Activated T-cell treated with anti-CD3 and anti-CD28 coated beads, Interleukin-2, amount 50 U/mL, for 72 hours (primary cell): ENCODE measurements around the gene SERPINE2. TPM values are rescaled to one million over a fixed set of nuclear protein-coding genes. Genes with fewer than 3 reads are reported as not detected.

Experiments used
- ATAC-seq, 2 donors: fragments of 150-1000 bp; cut with Tn5 transposase; replicated peaks in 1 of 2; 2 replicates each; pipeline ENCODE4 v1.10.0; 2021; ENCODE audit warnings: moderate library complexity in 2 of 2, mild to moderate bottlenecking in 1 of 2
- DNase-seq, 2 donors: peaks; one replicate each; pipeline ENCODE4 v3.0.0; 2021 to 2022; ENCODE audit warnings: mixed read lengths in 1 of 2
- H3K27ac Mint-ChIP-seq: one replicate; pipeline ENCODE4 v1.8.0; 2022; ENCODE audit warnings: mild to moderate bottlenecking, moderate library complexity, mixed read lengths
- H3K27me3 Mint-ChIP-seq: one replicate; pipeline ENCODE4 v1.8.0; 2022; ENCODE audit warnings: low read depth, mixed read lengths
- H3K36me3 Mint-ChIP-seq, 2 donors: one replicate each; pipeline ENCODE4 v1.8.0; 2022; ENCODE audit warnings: mixed read lengths in 2 of 2, mild to moderate bottlenecking in 1 of 2; ENCODE audit not compliant: insufficient read depth in 2 of 2
- H3K4me1 Mint-ChIP-seq: one replicate; pipeline ENCODE4 v1.8.0; 2022; ENCODE audit warnings: low read depth, mixed read lengths
- H3K4me3 Mint-ChIP-seq, 2 donors: one replicate each; pipeline ENCODE4 v1.8.0; 2022; ENCODE audit warnings: mild to moderate bottlenecking in 2 of 2, mixed read lengths in 2 of 2, moderate library complexity in 2 of 2
- H3K9me3 Mint-ChIP-seq, 2 donors: one replicate each; pipeline ENCODE4 v1.8.0; 2022; ENCODE audit warnings: mixed read lengths in 2 of 2
- total RNA-seq, 2 donors: library from RNA; stranded (reverse); gene quantifications; one replicate each; pipeline ENCODE4 v1.2.3, GENCODE V29; 2022

The SERPINE2 gene
- total RNA-seq, 2 donors from 2014 or later: 62.9 to 81.6 TPM

GRCh38 chr2:224063298-224063648 lies 24.2 kb upstream of the SERPINE2 start:
- ATAC-seq (no peak), DNase-seq (no peak)
- H3K27ac Mint-ChIP-seq: no peak overlapping the region
- peaks cover 11% of the 10 kb centered on the region for H3K27me3 Mint-ChIP-seq
- no peak overlapping the region for H3K4me3 Mint-ChIP-seq
- H3K9me3 Mint-ChIP-seq: no peaks in the 10 kb centered on the region
- H3K36me3 Mint-ChIP-seq: no peaks in the 10 kb centered on the region
- no peaks in the 10 kb centered on the region for H3K4me1 Mint-ChIP-seq

DNA sequence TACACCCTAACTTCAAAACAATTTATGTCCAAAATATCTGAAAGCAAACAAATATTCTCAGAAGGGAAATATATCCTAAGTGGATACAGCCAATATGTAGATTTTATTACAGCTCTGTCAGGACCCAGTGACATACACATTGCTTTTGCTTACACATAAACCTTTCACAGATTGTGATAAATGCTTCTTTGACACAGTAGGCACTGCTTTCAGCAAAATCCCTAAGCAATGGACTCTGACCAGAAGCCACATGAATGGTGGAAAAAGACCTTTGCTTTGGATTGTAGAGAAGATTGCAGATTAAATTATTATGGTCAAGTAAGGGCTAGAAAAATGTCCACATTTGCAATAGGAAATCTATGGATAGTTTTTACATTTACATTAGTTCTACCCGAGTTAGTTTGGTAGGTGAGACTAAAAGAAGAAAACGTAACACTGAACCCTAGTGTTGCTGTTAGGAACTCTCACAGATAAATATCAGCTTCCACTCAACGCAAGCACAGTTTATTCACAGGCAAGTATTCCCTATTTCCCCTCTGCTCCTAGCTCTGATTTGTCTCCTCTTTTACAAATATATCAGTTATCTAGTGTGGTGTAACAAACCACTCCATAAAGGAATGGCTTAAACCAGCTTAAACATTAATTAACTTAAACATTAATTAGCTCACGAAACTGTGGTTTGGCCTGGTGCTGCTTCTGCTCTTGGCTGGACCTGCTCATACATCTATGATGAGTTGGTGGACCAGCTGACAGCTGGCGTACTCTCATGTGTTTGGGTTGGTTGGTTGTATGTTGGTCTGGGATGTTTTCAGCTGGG lies 23.6 kb upstream of the SERPINE2 start:
- Mint-ChIP-seq H3K4me3 (no peak overlapping the region), H3K36me3 (no peaks in the 10 kb centered on the region)
- ATAC-seq: no peak

GRCh38 chr2:224060783-224061482 lies 21.8 kb upstream of the SERPINE2 start:
- Mint-ChIP-seq H3K4me1 (no peaks in the 10 kb centered on the region), H3K27ac (no peak overlapping the region), H3K9me3 (peaks cover 0 to 2% of the 10 kb centered on the region in 2 donors), H3K4me3 (no peak overlapping the region), H3K27me3 (no peaks in the 10 kb centered on the region), H3K36me3 (no peaks in the 10 kb centered on the region)
- ATAC-seq (no peak), DNase-seq (no peak)

More for the DNA sequence above, 23.6 kb upstream of the SERPINE2 start:
- Mint-ChIP-seq H3K27me3 (peaks cover 5% of the 10 kb centered on the region), H3K4me1 (no peaks in the 10 kb centered on the region), H3K27ac (no peak overlapping the region), H3K9me3 (no peaks in the 10 kb centered on the region)
- no peak for DNase-seq

DNA sequence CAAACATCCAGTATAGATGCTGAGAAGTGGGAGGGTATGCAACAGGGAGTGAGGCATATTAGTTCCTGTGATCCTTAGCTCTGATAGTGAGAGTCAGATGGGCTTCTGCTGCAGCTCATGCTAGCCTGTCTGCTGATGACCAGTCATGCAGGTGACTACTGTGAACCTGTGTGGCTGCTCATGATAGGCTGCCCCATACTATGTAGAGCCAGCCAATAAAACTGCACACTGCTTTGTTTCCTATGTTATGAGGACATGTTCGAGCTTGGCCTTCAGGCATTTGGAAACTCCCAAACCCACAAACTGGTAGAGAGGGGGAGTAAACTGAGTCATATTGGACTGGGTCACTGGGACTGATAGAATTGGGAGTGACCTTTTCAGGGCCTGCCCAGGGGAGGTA lies 20.1 kb upstream of the SERPINE2 start:
- no peak overlapping the region for H3K4me3 Mint-ChIP-seq
- ATAC-seq (no peak), DNase-seq (no peak)
- H3K27me3 Mint-ChIP-seq: no peaks in the 10 kb centered on the region
- H3K4me1 Mint-ChIP-seq: no peaks in the 10 kb centered on the region
- no peaks in the 10 kb centered on the region for H3K36me3 Mint-ChIP-seq
- H3K27ac Mint-ChIP-seq: no peak overlapping the region
- peaks cover 1 to 5% of the 10 kb centered on the region in 2 donors for H3K9me3 Mint-ChIP-seq

DNA sequence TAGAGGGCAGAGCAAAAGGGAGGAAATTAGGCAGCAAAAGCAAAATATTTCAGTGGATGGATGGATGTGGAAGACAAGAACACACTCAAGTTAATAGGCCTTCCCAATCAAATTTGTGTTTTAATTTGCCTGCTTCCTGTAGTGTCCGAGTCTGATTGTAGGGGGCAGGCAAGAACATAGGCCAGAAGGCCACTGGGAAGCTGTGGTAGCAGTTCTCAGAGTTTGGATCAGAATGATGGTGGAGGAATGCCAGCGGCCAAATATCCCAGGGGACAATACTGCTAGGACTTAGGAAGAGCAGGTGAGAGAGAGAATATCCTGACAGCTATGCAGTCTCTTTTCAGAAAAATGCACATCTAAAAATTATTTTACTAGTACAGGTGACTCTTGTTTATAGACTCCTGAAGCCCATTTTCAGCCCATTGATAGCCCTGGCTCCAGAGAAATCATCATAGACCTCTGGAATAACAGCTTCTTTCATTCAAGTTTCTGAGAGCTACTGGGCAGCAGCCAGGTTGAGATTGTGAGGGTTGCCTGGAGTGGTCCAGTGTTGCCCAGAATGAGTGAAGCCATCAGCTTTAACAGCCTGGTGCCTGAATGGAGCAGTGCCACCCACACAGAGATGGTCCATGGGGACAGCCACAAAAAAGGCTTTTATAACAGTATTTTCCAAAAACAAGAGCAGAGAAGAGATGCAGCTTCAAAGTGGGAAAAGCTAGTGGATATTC lies 19.1 kb upstream of the SERPINE2 start:
- H3K4me1 Mint-ChIP-seq: no peaks in the 10 kb centered on the region

GRCh38 chr2:224056889-224057288 lies 17.8 kb upstream of the SERPINE2 start:
- Mint-ChIP-seq H3K9me3 (peaks cover 1 to 7% of the 10 kb centered on the region in 2 donors), H3K36me3 (no peaks in the 10 kb centered on the region), H3K4me1 (no peaks in the 10 kb centered on the region), H3K27ac (no peak overlapping the region), H3K27me3 (no peaks in the 10 kb centered on the region), H3K4me3 (no peak overlapping the region)
- ATAC-seq (no peak), DNase-seq (no peak)

More for the DNA sequence above, 19.1 kb upstream of the SERPINE2 start:
- ATAC-seq: no peak
- no peak for DNase-seq
- no peaks in the 10 kb centered on the region for H3K36me3 Mint-ChIP-seq
- peaks cover 1 to 7% of the 10 kb centered on the region in 2 donors for H3K9me3 Mint-ChIP-seq
- H3K4me3 Mint-ChIP-seq: no peak overlapping the region
- no peaks in the 10 kb centered on the region for H3K27me3 Mint-ChIP-seq
- H3K27ac Mint-ChIP-seq: no peak overlapping the region

GRCh38 chr2:224055101-224055500 lies 16.0 kb upstream of the SERPINE2 start:
- no peak overlapping the region for H3K27ac Mint-ChIP-seq
- no peaks in the 10 kb centered on the region for H3K4me1 Mint-ChIP-seq
- H3K36me3 Mint-ChIP-seq: no peaks in the 10 kb centered on the region
- ATAC-seq (no peak), DNase-seq (no peak)
- no peak overlapping the region for H3K4me3 Mint-ChIP-seq
- H3K9me3 Mint-ChIP-seq: peaks cover 1 to 7% of the 10 kb centered on the region in 2 donors
- H3K27me3 Mint-ChIP-seq: peaks cover 8% of the 10 kb centered on the region

DNA sequence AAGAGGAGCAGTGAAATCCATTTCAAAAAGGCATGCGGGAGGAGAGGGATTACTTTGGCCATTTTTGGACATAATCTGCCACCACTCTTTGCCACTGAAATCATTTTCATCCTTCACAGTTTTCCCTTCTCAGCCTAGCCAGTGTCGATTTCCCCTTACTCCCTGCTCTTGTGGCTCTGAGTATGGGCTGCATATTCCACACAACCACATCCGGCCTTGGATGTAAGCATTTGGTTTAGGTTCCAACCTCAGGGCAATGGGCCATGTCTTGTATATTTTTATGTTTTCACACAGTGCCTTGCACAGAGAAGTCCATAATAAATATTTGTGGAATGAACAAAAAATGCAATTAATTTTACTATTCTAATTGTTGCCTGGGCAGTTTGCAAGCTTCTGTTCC lies 7.7 kb upstream of the SERPINE2 start:
- Mint-ChIP-seq H3K36me3 (no peaks in the 10 kb centered on the region), H3K27ac (no peak overlapping the region), H3K9me3 (no peaks in the 10 kb centered on the region), H3K27me3 (peaks cover 40% of the 10 kb centered on the region), H3K4me3 (no peak overlapping the region), H3K4me1 (no peaks in the 10 kb centered on the region)
- ATAC-seq: no peak
- DNase-seq: no peak

DNA sequence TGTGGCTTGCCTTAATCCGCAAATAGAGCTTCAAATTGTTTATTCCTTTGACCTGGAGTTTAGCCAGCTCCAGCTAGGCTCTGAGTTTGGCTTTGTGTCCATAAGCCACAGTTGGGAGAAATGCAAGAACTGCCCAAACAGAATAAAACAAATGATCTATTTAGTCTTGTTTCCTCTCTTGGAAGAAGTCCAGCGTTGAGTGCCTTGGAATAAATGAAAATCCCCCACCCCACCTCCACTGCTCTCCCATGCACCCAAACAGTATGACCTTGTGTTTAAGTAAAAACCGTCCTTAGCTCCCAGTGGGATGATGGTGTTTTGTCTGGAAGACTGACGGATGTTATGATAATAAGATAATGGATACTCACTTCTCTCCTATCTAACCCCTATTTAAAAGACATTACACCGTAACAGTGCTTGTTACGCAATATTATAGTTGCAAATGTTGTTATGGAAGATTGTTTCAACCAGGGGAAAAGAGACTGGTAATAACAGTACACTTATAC lies 3.2 kb upstream of the SERPINE2 start:
- H3K9me3 Mint-ChIP-seq: no peaks in the 10 kb centered on the region

GRCh38 chr2:224041554-224041953 lies 2.5 kb upstream of the SERPINE2 start:
- DNase-seq (no peak), ATAC-seq (no peak)
- Mint-ChIP-seq H3K4me3 (no peak overlapping the region), H3K27me3 (peaks cover 57% of the 10 kb centered on the region), H3K27ac (no peak overlapping the region), H3K9me3 (no peaks in the 10 kb centered on the region), H3K36me3 (no peaks in the 10 kb centered on the region), H3K4me1 (peaks cover 20% of the 10 kb centered on the region)

More for the DNA sequence above, 3.2 kb upstream of the SERPINE2 start:
- DNase-seq (no peak), ATAC-seq (no peak)
- Mint-ChIP-seq H3K4me1 (peaks cover 14% of the 10 kb centered on the region), H3K36me3 (no peaks in the 10 kb centered on the region), H3K4me3 (no peak overlapping the region), H3K27me3 (peaks cover 57% of the 10 kb centered on the region), H3K27ac (no peak overlapping the region)

- no peak for ATAC-seq
- H3K4me1 Mint-ChIP-seq: peaks cover 21% of the 10 kb centered on the region
- DNase-seq: no peak
- peak overlapping the region in 1 of 2 donors; percentile 50 for H3K4me3 Mint-ChIP-seq
- H3K9me3 Mint-ChIP-seq: no peaks in the 10 kb centered on the region
- H3K36me3 Mint-ChIP-seq: no peaks in the 10 kb centered on the region
- H3K27me3 Mint-ChIP-seq: peaks cover 57% of the 10 kb centered on the region
- H3K27ac Mint-ChIP-seq: no peak overlapping the region
These were observed 1.7 kb upstream of the SERPINE2 start for GRCh38 chr2:224040753-224041152.

- peak overlapping the region; percentile 74 to 82 for H3K4me3 Mint-ChIP-seq
- no peaks in the 10 kb centered on the region for H3K9me3 Mint-ChIP-seq
- DNase-seq (no peak), ATAC-seq (peak; percentile 22 to 23)
- H3K27ac Mint-ChIP-seq: no peak overlapping the region
- H3K36me3 Mint-ChIP-seq: peaks cover 0 to 2% of the 10 kb centered on the region in 2 donors
- peaks cover 57% of the 10 kb centered on the region for H3K27me3 Mint-ChIP-seq
- peaks cover 22% of the 10 kb centered on the region for H3K4me1 Mint-ChIP-seq
These were observed 819 bp upstream of the SERPINE2 start for GRCh38 chr2:224039770-224040440.

DNA sequence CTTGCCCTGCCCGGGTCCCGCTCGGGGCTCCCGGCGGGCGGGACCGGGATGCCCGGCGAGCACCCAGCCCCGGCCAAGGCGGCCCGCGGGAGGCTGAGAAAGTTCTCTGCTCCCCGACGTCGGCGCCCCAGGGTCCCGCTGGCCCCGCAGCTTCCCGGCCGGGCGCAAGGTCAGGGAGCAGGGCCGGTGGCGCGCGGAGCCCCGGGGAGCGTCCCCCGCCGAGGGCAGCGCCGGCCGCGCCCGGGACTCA lies 331 bp downstream of the SERPINE2 start:
- Mint-ChIP-seq H3K9me3 (no peaks in the 10 kb centered on the region), H3K4me3 (no peak overlapping the region), H3K4me1 (peaks cover 32% of the 10 kb centered on the region), H3K27me3 (peaks cover 45% of the 10 kb centered on the region), H3K27ac (no peak overlapping the region), H3K36me3 (peaks cover 0 to 2% of the 10 kb centered on the region in 2 donors)
- ATAC-seq (peak; percentile 31 to 40), DNase-seq (no peak)
